ENCODE data around the gene UNC5CL. TPM values are rescaled to one million over a fixed set of nuclear protein-coding genes. Genes with fewer than 3 reads are reported as not detected.

Gene UNC5CL
- total RNA-seq, 1 donor from 2014 or later, result 1.4 TPM

DNA sequence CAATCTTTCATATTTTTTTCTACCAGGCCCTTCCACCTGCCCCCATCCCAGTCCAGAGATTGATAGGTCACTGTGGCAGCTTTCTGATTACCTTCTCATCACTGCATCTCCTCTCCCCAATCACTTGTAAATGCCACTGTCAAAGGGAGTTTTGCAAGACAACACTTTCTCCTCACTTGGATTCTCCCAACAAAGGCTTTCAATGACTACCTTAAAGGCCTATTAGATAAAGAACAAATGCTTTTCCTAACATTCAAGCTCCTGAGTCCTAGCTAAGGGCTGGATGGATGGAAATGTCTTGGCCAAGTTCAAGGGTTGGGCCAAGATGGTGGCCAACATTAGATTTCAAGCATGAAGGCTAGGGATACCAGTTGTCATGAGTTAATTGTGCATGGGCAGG, 55.3 kb downstream of the UNC5CL start:
- H3K27ac ChIP-seq, result no peak overlapping the region
- H3K4me3 ChIP-seq, result no peak overlapping the region
- no peaks in the 10 kb centered on the region for H3K9me3 ChIP-seq
- H3K36me3 ChIP-seq, result no peaks in the 10 kb centered on the region
- no peak for DNase-seq
- no peaks in the 10 kb centered on the region for H3K4me1 ChIP-seq
- peaks cover 5% of the 10 kb centered on the region for H3K27me3 ChIP-seq
- no peak for TF ChIP-seq CTCF (IDR thresholded peaks at IDR 0.05)
- intact Hi-C loops (cut with DNase I), result no loop called here
- ATAC-seq, result no peak

- no peak overlapping the region for H3K27ac ChIP-seq
- intact Hi-C loops (cut with DNase I), result no loop called here
- TF ChIP-seq CTCF (IDR thresholded peaks at IDR 0.05), result no peak
Observed at GRCh38 chr6:40982917-40983316, 56.1 kb downstream of the UNC5CL start.

DNA sequence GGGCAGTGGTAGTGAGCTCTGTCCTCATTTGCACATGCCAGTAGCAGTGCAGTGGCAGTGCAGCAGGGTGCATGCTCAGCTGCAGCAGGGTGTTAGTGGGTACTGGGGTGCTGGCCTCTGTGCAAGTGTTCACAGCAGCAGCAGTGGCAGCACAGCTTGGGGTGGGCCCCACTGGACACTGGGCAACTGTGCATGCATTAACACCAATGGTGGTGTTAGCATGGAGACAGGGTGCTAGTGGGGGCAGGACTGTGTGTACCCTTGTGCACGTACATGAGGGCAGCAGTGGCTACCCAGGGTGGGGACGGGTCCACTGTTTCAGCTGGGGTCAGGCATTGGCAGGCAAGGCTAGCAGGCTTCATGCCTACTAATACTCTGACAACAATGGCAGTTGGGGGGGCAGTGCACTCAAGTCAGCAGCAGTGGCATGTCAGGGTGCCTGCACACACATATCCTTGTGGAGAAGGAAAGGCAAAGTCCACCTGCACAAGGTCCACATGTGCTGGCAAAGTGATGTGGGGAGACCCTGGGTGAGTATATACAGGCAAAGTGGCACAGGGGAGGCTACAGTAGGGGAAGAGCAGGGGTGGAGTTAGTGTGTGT, 60.2 kb downstream of the UNC5CL start:
- intact Hi-C loops (cut with DNase I), result no loop called here
- no peaks in the 10 kb centered on the region for H3K36me3 ChIP-seq
- no peak for DNase-seq
- peaks cover 5% of the 10 kb centered on the region for H3K27me3 ChIP-seq
- H3K27ac ChIP-seq, result no peak overlapping the region
- H3K9me3 ChIP-seq, result no peaks in the 10 kb centered on the region
- no peaks in the 10 kb centered on the region for H3K4me1 ChIP-seq
- ATAC-seq, result peak; percentile 13
- no peak overlapping the region for H3K4me3 ChIP-seq
- no peak for TF ChIP-seq CTCF (IDR thresholded peaks at IDR 0.05)

More at GRCh38 chr6:40982917-40983316, 56.1 kb downstream of the UNC5CL start:
- Histone ChIP-seq H3K36me3 (no peaks in the 10 kb centered on the region), H3K27me3 (peaks cover 5% of the 10 kb centered on the region), H3K4me1 (no peaks in the 10 kb centered on the region), H3K9me3 (no peaks in the 10 kb centered on the region), H3K4me3 (no peak overlapping the region)
- no peak for ATAC-seq
- DNase-seq, result no peak

DNA sequence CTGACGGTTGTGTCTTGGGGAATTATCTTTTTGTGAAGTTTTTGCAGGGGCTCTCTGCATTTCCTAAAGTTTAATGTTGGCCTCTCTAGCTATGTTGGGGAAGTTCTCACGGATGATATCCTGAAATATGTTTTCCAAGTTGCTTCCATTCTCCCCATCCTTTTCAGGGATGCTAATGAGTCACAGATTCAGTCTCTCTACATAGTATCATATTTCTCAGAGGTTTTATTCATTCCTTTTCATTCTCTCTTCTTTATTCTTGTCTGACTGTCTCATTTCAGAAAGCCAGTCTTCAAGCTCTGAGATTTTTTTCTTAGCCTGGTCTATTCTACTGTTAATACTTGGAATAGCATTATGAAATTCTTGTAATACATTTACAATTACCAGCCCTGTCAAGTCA, 61.3 kb downstream of the UNC5CL start:
- H3K27ac ChIP-seq, result no peak overlapping the region
- intact Hi-C loops (cut with DNase I), result no loop called here
- TF ChIP-seq CTCF (IDR thresholded peaks at IDR 0.05), result no peak
- no peaks in the 10 kb centered on the region for H3K9me3 ChIP-seq
- ATAC-seq (no peak), DNase-seq (no peak)
- H3K4me3 ChIP-seq, result no peak overlapping the region
- no peaks in the 10 kb centered on the region for H3K36me3 ChIP-seq
- H3K4me1 ChIP-seq, result no peaks in the 10 kb centered on the region
- H3K27me3 ChIP-seq, result peaks cover 3% of the 10 kb centered on the region

- no peak overlapping the region for H3K27ac ChIP-seq
- no peaks in the 10 kb centered on the region for H3K9me3 ChIP-seq
- DNase-seq (no peak), ATAC-seq (no peak)
- no peaks in the 10 kb centered on the region for H3K36me3 ChIP-seq
- H3K4me1 ChIP-seq, result no peaks in the 10 kb centered on the region
- no peak for TF ChIP-seq CTCF (IDR thresholded peaks at IDR 0.05)
- H3K27me3 ChIP-seq, result no peaks in the 10 kb centered on the region
- H3K4me3 ChIP-seq, result no peak overlapping the region
- intact Hi-C loops (cut with DNase I), result no loop called here
Observed at GRCh38 chr6:40977085-40977484, 61.9 kb downstream of the UNC5CL start.

Other genes starting within 250 kb of the UNC5CL start
- not detected for gene TSPO2, start 3.2 kb upstream of the UNC5CL start, total RNA-seq
- gene APOBEC2, start 14.0 kb upstream of the UNC5CL start, total RNA-seq, result not detected
- 22.1 TPM for gene OARD1, start 33.1 kb upstream of the UNC5CL start, total RNA-seq
- gene NFYA, start 33.8 kb upstream of the UNC5CL start, total RNA-seq, result 23.9 TPM
- 2.5 TPM for gene TREML1, start 115.1 kb upstream of the UNC5CL start, total RNA-seq
- 62.2 TPM for gene TREM2, start 123.9 kb upstream of the UNC5CL start, total RNA-seq
- gene TREML2, start 161.9 kb upstream of the UNC5CL start, total RNA-seq, result 0.61 TPM
- gene TREML4, start 189.1 kb upstream of the UNC5CL start, total RNA-seq, result not detected
- gene TREM1, start 247.5 kb upstream of the UNC5CL start, total RNA-seq, result 61.2 TPM